WI38 (cell line): ENCODE results near the gene SMYD3.

Source experiments
- H3K4me3 ChIP-seq: 2 replicates; pipeline ENCODE4 v1.5.1; 2011; ENCODE audit warnings: low read depth, mild to moderate bottlenecking, control low read depth, low read length
- TF ChIP-seq, protein P1 (sequence below): IDR thresholded peaks from 2 replicates; pipeline ENCODE4 v1.5.1; 2012; ENCODE audit warnings: low read depth, mild to moderate bottlenecking, control low read depth, low read length

Gene SMYD3

GRCh38 chr1:245701631-245702030, 805.4 kb downstream of the SMYD3 start:
- TF ChIP-seq, protein P1, sequence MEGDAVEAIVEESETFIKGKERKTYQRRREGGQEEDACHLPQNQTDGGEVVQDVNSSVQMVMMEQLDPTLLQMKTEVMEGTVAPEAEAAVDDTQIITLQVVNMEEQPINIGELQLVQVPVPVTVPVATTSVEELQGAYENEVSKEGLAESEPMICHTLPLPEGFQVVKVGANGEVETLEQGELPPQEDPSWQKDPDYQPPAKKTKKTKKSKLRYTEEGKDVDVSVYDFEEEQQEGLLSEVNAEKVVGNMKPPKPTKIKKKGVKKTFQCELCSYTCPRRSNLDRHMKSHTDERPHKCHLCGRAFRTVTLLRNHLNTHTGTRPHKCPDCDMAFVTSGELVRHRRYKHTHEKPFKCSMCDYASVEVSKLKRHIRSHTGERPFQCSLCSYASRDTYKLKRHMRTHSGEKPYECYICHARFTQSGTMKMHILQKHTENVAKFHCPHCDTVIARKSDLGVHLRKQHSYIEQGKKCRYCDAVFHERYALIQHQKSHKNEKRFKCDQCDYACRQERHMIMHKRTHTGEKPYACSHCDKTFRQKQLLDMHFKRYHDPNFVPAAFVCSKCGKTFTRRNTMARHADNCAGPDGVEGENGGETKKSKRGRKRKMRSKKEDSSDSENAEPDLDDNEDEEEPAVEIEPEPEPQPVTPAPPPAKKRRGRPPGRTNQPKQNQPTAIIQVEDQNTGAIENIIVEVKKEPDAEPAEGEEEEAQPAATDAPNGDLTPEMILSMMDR, result no peak
- no peak overlapping the region for H3K4me3 ChIP-seq

DNA sequence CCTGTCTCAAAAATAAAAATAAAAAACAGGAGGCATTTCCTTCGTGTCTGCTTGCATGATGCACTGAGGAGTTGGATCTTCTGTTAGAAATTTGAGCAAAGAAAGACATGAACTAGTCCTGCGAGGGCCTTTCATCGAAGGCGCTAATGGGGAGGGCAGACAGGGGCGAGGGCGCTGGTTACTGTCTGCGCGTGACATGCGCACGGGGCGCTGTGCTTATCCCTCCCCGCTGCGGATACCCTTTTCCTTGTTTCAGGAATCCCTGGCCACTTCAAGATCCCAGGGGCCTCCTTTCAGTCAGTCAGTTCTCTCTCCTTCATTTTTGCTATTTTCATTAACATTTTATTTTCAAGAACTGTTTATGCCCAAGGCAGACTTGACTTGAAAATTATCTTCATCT, 806.4 kb downstream of the SMYD3 start:
- no peak overlapping the region for H3K4me3 ChIP-seq
- TF ChIP-seq, protein P1, result no peak
